Stimulated activated CD4-positive, alpha-beta T cell treated with anti-CD3 and anti-CD28 coated beads, Interleukin-2, amount 100 ng/mL, for 4 hours (primary cell): ENCODE results near the gene THOC3.
"Not testable (repeated sequence)": the region's sequence is repeated elsewhere in the genome, so short reads cannot be mapped to it uniquely, and the experiment has no call there.

ENCODE experiments used
- DNase-seq: peaks from one replicate; pipeline ENCODE4 v3.0.0-alpha.2; 2020; ENCODE audit warnings: low read depth

The THOC3 gene

GRCh38 chr5:175940632-175941031, 27.5 kb downstream of the THOC3 start:
- DNase-seq, result not testable (repeated sequence)

GRCh38 chr5:175938489-175938888, 29.6 kb downstream of the THOC3 start:
- DNase-seq, result not testable (repeated sequence)

- not testable (repeated sequence) for DNase-seq
Measured at GRCh38 chr5:175928752-175929151, 39.4 kb downstream of the THOC3 start.

- DNase-seq, result not testable (repeated sequence)
Measured at GRCh38 chr5:175925106-175925505, 43.0 kb downstream of the THOC3 start.

- DNase-seq, result no peak
Measured at GRCh38 chr5:175922192-175922885, 45.8 kb downstream of the THOC3 start.

GRCh38 chr5:175921061-175921730, 46.9 kb downstream of the THOC3 start:
- no peak for DNase-seq

GRCh38 chr5:175920231-175920811, 47.8 kb downstream of the THOC3 start:
- DNase-seq, result no peak

GRCh38 chr5:175915066-175916037, 52.8 kb downstream of the THOC3 start:
- not testable (repeated sequence) for DNase-seq

GRCh38 chr5:175913835-175914672, 54.1 kb downstream of the THOC3 start:
- not testable (repeated sequence) for DNase-seq

- not testable (repeated sequence) for DNase-seq
Measured at GRCh38 chr5:175910072-175910471, 58.0 kb downstream of the THOC3 start.
